Measurements from ENCODE around the gene BRPF1. TPM values are rescaled to one million over a fixed set of nuclear protein-coding genes. Genes with fewer than 3 reads are reported as not detected.
A peak's percentile ranks its signal among the peaks of the same experiment; 100 is the strongest.

Gene BRPF1
- polyA plus RNA-seq (2013, experiment 1 of 2; ENCODE audit: insufficient read length), result 12.7 TPM
- polyA plus RNA-seq (2013, experiment 2 of 2; ENCODE audit: insufficient read length), result 12.5 TPM

GRCh38 chr3:9731206-9732079 is at the start of gene BRPF1:
TSS of gene BRPF1 (plus strand) at chr3:9731735. CDS start at chr3:9734141, 2,406 bp downstream.
- peak; percentile 100 for DNase-seq

GRCh38 chr3:9682096-9682495 is 49.4 kb upstream of the BRPF1 start:
- DNase-seq, result no peak

- no peak for DNase-seq
These were observed 48.1 kb upstream of the BRPF1 start for GRCh38 chr3:9683426-9683825.

- DNase-seq, result no peak
These were observed 46.1 kb upstream of the BRPF1 start for GRCh38 chr3:9685216-9686049.

GRCh38 chr3:9686050-9686550 is 45.4 kb upstream of the BRPF1 start:
- no peak for DNase-seq

GRCh38 chr3:9686703-9687102 is 44.8 kb upstream of the BRPF1 start:
- DNase-seq, result no peak

- DNase-seq, result no peak
These were observed 44.0 kb upstream of the BRPF1 start for GRCh38 chr3:9687514-9687913.

GRCh38 chr3:9688961-9689360 is 42.6 kb upstream of the BRPF1 start:
- DNase-seq, result no peak

- DNase-seq, result no peak
These were observed 41.8 kb upstream of the BRPF1 start for GRCh38 chr3:9689757-9690156.

GRCh38 chr3:9690451-9691450 is 40.8 kb upstream of the BRPF1 start:
- no peak for DNase-seq

- no peak for DNase-seq
These were observed 39.9 kb upstream of the BRPF1 start for GRCh38 chr3:9691636-9692035.

GRCh38 chr3:9692416-9692815 is 39.1 kb upstream of the BRPF1 start:
- no peak for DNase-seq

GRCh38 chr3:9695345-9695744 is 36.2 kb upstream of the BRPF1 start:
- DNase-seq, result no peak

GRCh38 chr3:9695746-9696145 is 35.8 kb upstream of the BRPF1 start:
- DNase-seq, result no peak

- DNase-seq, result no peak
These were observed 34.9 kb upstream of the BRPF1 start for GRCh38 chr3:9696480-9697220.

GRCh38 chr3:9697892-9698291 is 33.6 kb upstream of the BRPF1 start:
- DNase-seq, result no peak

GRCh38 chr3:9698293-9698692 is 33.2 kb upstream of the BRPF1 start:
- no peak for DNase-seq

- no peak for DNase-seq
These were observed 31.0 kb upstream of the BRPF1 start for GRCh38 chr3:9700536-9700935.

GRCh38 chr3:9701006-9701405 is 30.5 kb upstream of the BRPF1 start:
- no peak for DNase-seq

- DNase-seq, result no peak
These were observed 29.8 kb upstream of the BRPF1 start for GRCh38 chr3:9701711-9702110.

GRCh38 chr3:9703240-9703639 is 28.3 kb upstream of the BRPF1 start:
- no peak for DNase-seq
